H9 (cell line): ENCODE data around the gene F8. TPM values are rescaled to one million over a fixed set of nuclear protein-coding genes. Genes with fewer than 3 reads are reported as not detected.

ENCODE experiments used
- DNase-seq: peaks from one replicate; pipeline ENCODE4 v3.0.0-alpha.2; 2017
- H2AFZ ChIP-seq: one replicate; pipeline ENCODE4 v1.6.1; 2013; ENCODE audit warnings: mild to moderate bottlenecking, low read length, control low read depth, moderate library complexity
- H2AK5ac ChIP-seq: 2 replicates; pipeline ENCODE4 v1.6.1; 2013; ENCODE audit warnings: low read length, control low read depth, mixed read lengths; ENCODE audit not compliant: insufficient read length
- H2BK120ac ChIP-seq: one replicate; pipeline ENCODE4 v1.6.1; 2013; ENCODE audit warnings: low read depth, mild to moderate bottlenecking, low read length, control low read depth, inconsistent platforms; ENCODE audit not compliant: poor library complexity, severe bottlenecking
- H2BK12ac ChIP-seq: 2 replicates; pipeline ENCODE4 v1.6.1; 2013; ENCODE audit warnings: low read length, control low read depth, mixed read lengths, low read depth; ENCODE audit not compliant: insufficient read length
- H2BK15ac ChIP-seq: 2 replicates; pipeline ENCODE4 v1.6.1; 2013; ENCODE audit warnings: low read depth, low read length, control low read depth
- H2BK20ac ChIP-seq: one replicate; pipeline ENCODE4 v1.6.1; 2013; ENCODE audit warnings: low read depth, mild to moderate bottlenecking, low read length, control low read depth, inconsistent platforms; ENCODE audit not compliant: poor library complexity, severe bottlenecking
- H2BK5ac ChIP-seq: 2 replicates; pipeline ENCODE4 v1.6.1; 2013; ENCODE audit warnings: low read length, control low read depth, mixed read lengths; ENCODE audit not compliant: insufficient read length
- H3K14ac ChIP-seq: 2 replicates; pipeline ENCODE4 v1.6.1; 2013; ENCODE audit warnings: low read length, control low read depth; ENCODE audit not compliant: insufficient read depth
- H3K18ac ChIP-seq: 2 replicates; pipeline ENCODE4 v1.6.1; 2013; ENCODE audit warnings: low read depth, mild to moderate bottlenecking, mixed read lengths, low read length, control low read depth; ENCODE audit not compliant: insufficient read length
- H3K23ac ChIP-seq: 2 replicates; pipeline ENCODE4 v1.6.1; 2013; ENCODE audit warnings: low read length, control low read depth, mixed read lengths, low read depth; ENCODE audit not compliant: insufficient read length
- H3K23me2 ChIP-seq: 2 replicates; pipeline ENCODE4 v1.6.1; 2013; ENCODE audit warnings: low read depth, mild to moderate bottlenecking, mixed read lengths, low read length, control low read depth; ENCODE audit not compliant: insufficient read length, poor library complexity, severe bottlenecking
- H3K27ac ChIP-seq: 2 replicates; pipeline ENCODE4 v1.5.1; 2013; ENCODE audit warnings: low read length, control low read depth, mixed read lengths, low read depth; ENCODE audit not compliant: insufficient read length
- H3K27me3 ChIP-seq: 2 replicates; pipeline ENCODE4 v1.6.1; 2013; ENCODE audit warnings: low read length, control low read depth, inconsistent platforms; ENCODE audit not compliant: insufficient read depth
- H3K4ac ChIP-seq: 2 replicates; pipeline ENCODE4 v1.6.1; 2013; ENCODE audit warnings: low read depth, mild to moderate bottlenecking, control low read depth, inconsistent platforms, low read length, moderate library complexity
- H3K4me1 ChIP-seq: 2 replicates; pipeline ENCODE4 v1.6.1; 2013; ENCODE audit warnings: low read length, control low read depth, inconsistent platforms; ENCODE audit not compliant: insufficient read depth
- H3K4me2 ChIP-seq: 2 replicates; pipeline ENCODE4 v1.6.1; 2013; ENCODE audit warnings: low read length, control low read depth, mixed read lengths; ENCODE audit not compliant: insufficient read length, insufficient read depth
- H3K56ac ChIP-seq: 2 replicates; pipeline ENCODE4 v1.6.1; 2013; ENCODE audit warnings: low read depth, mild to moderate bottlenecking, mixed read lengths, low read length, control low read depth; ENCODE audit not compliant: insufficient read length
- H3K79me1 ChIP-seq: 2 replicates; pipeline ENCODE4 v1.6.1; 2013; ENCODE audit warnings: low read depth, mild to moderate bottlenecking, moderate library complexity, low read length, control low read depth, inconsistent platforms; ENCODE audit not compliant: insufficient read depth, poor library complexity, severe bottlenecking
- H3K79me2 ChIP-seq: 2 replicates; pipeline ENCODE4 v1.6.1; 2013; ENCODE audit warnings: low read length, control low read depth, inconsistent platforms; ENCODE audit not compliant: insufficient read depth
- H3K9ac ChIP-seq: 2 replicates; pipeline ENCODE4 v1.6.1; 2013; ENCODE audit warnings: low read length, control low read depth, mixed read lengths; ENCODE audit not compliant: insufficient read length; ENCODE audit errors: extremely low read depth
- H3K9me3 ChIP-seq: one replicate; pipeline ENCODE4 v1.6.1; 2013; ENCODE audit warnings: low read depth, low read length, inconsistent platforms; ENCODE audit not compliant: control insufficient read depth
- H3T11ph ChIP-seq: one replicate; pipeline ENCODE4 v1.6.1; 2013; ENCODE audit warnings: mild to moderate bottlenecking, low read length, control low read depth, inconsistent platforms
- H4K20me1 ChIP-seq: one replicate; pipeline ENCODE4 v1.6.1; 2013; ENCODE audit not compliant: control insufficient read depth, insufficient read length, insufficient read depth
- H4K5ac ChIP-seq: 2 replicates; pipeline ENCODE4 v1.6.1; 2013; ENCODE audit warnings: low read depth, mild to moderate bottlenecking, mixed read lengths, low read length, control low read depth; ENCODE audit not compliant: insufficient read length
- H4K8ac ChIP-seq: replicated peaks from 2 replicates; pipeline ENCODE4 v1.6.1; 2013; ENCODE audit warnings: low read length, control low read depth, mixed read lengths, low read depth; ENCODE audit not compliant: insufficient read length
- H4K91ac ChIP-seq: 2 replicates; pipeline ENCODE4 v1.6.1; 2013; ENCODE audit warnings: low read depth, mild to moderate bottlenecking, moderate library complexity, mixed read lengths, low read length, control low read depth; ENCODE audit not compliant: insufficient read length
- H3K27ac Mint-ChIP-seq, 3 experiments: 2 replicates in 2 of 3; 3 replicates in 1 of 3; pipeline ENCODE4 v1.8.0; 2020 to 2021; ENCODE audit warnings: mixed read lengths in 3 of 3, mild to moderate bottlenecking in 1 of 3, moderate library complexity in 1 of 3
- H3K27me3 Mint-ChIP-seq: 2 replicates; pipeline ENCODE4 v1.8.0; 2021; ENCODE audit warnings: low read depth, mild to moderate bottlenecking, moderate library complexity, mixed read lengths
- H3K36me3 Mint-ChIP-seq, 3 experiments: 2 replicates in 2 of 3; 3 replicates in 1 of 3; pipeline ENCODE4 v1.8.0; 2020 to 2021; ENCODE audit warnings: low read depth in 3 of 3, mixed read lengths in 3 of 3; ENCODE audit not compliant: insufficient read depth in 1 of 3
- H3K4me1 Mint-ChIP-seq, 2 experiments: 2 replicates each; pipeline ENCODE4 v1.8.0; 2020; ENCODE audit warnings: mixed read lengths in 2 of 2
- H3K4me3 Mint-ChIP-seq, 2 experiments: 2 replicates in 1 of 2; 3 replicates in 1 of 2; pipeline ENCODE4 v1.8.0; 2020 to 2021; ENCODE audit warnings: mild to moderate bottlenecking in 2 of 2, mixed read lengths in 2 of 2, moderate library complexity in 1 of 2
- H3K9me3 Mint-ChIP-seq, 2 experiments: 2 replicates in 1 of 2; 3 replicates in 1 of 2; pipeline ENCODE4 v1.8.0; 2020; ENCODE audit warnings: mild to moderate bottlenecking in 2 of 2, mixed read lengths in 2 of 2, moderate library complexity in 1 of 2
- WGBS: extraction: QIAGEN DNeasy Blood & Tissue Kit; methylation state at CpG from one replicate; pipeline ENCODE4 v1.1.7; 2013; ENCODE audit warnings: missing lambda C conversion rate, low lambda C conversion rate, mixed read lengths; ENCODE audit not compliant: insufficient read length; ENCODE audit errors: extremely low coverage; 5-methylcytosine and 5-hydroxymethylcytosine counted together
- total RNA-seq: library from RNA; stranded (reverse); gene quantifications from 2 replicates; pipeline ENCODE4 v1.2.1, GENCODE V29; 2021
- TF ChIP-seq, protein P1 (sequence below): fragments of 200-600 bp; sonication (generic); conservative IDR thresholded peaks from 3 replicates; pipeline ENCODE4 v1.8.0; 2021; ENCODE audit warnings: antibody characterized with exemption, mild to moderate bottlenecking

F8 gene
- total RNA-seq, 1 experiment from 2014 or later: 3.1 TPM

DNA sequence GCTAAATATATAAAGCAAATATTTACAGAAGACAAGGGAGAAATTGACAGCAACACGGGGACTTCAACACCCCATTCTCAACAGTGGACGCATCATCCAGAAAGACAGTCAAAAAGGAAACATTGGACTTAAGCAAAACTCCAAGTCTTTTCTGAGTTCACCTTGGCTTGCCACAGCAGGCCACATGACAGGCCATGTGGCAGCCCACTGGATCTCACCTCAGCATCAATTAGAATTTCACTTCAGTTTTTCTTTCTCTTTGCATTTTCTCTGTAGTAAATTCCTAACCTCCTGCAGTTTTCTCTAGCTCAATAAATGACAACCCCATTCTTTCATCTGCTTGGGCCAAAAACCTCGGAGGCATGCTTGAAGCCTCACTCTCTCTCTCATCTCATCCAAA lies 200.5 kb downstream of the F8 start:
- Mint-ChIP-seq H3K9me3 (peaks cover 62 to 70% of the 10 kb centered on the region in 2 experiments), H3K36me3 (peaks cover 8 to 11% (median 11%) of the 10 kb centered on the region in 3 experiments)

More for the DNA sequence above, 200.5 kb downstream of the F8 start:
- H2AK5ac ChIP-seq: no peak overlapping the region
- H2BK15ac ChIP-seq: no peak overlapping the region
- H2BK20ac ChIP-seq: no peak overlapping the region
- peaks cover 2% of the 10 kb centered on the region; the same call in 1 of the 2 replicates for H3K4me1 ChIP-seq
- H2BK120ac ChIP-seq: no peak overlapping the region
- no peak overlapping the region for H4K91ac ChIP-seq
- Mint-ChIP-seq H3K4me1 (peaks cover 36 to 37% of the 10 kb centered on the region in 2 experiments), H3K27ac (peak overlapping the region; percentile 7 to 87 (median 62); a peak in 4 of 7 replicates), H3K27me3 (no peaks in the 10 kb centered on the region), H3K4me3 (peak overlapping the region in 1 of 2 experiments; percentile 8; a peak in 1 of 5 replicates)
- TF ChIP-seq, protein P1, sequence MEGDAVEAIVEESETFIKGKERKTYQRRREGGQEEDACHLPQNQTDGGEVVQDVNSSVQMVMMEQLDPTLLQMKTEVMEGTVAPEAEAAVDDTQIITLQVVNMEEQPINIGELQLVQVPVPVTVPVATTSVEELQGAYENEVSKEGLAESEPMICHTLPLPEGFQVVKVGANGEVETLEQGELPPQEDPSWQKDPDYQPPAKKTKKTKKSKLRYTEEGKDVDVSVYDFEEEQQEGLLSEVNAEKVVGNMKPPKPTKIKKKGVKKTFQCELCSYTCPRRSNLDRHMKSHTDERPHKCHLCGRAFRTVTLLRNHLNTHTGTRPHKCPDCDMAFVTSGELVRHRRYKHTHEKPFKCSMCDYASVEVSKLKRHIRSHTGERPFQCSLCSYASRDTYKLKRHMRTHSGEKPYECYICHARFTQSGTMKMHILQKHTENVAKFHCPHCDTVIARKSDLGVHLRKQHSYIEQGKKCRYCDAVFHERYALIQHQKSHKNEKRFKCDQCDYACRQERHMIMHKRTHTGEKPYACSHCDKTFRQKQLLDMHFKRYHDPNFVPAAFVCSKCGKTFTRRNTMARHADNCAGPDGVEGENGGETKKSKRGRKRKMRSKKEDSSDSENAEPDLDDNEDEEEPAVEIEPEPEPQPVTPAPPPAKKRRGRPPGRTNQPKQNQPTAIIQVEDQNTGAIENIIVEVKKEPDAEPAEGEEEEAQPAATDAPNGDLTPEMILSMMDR: no peak
- H3K9me3 ChIP-seq: peaks cover 14% of the 10 kb centered on the region
- no CpG with 5 or more reads among the region's 3 CpGs for WGBS
- H2AFZ ChIP-seq: no peak overlapping the region
- no peak overlapping the region for H3T11ph ChIP-seq
- H3K27me3 ChIP-seq: no peaks in the 10 kb centered on the region
- no peak overlapping the region for H4K8ac ChIP-seq
- H2BK12ac ChIP-seq: no peak overlapping the region
- no peak for DNase-seq
- H3K79me2 ChIP-seq: no peaks in the 10 kb centered on the region
- H3K27ac ChIP-seq: peak overlapping the region; percentile 48
- no peak overlapping the region for H3K4me2 ChIP-seq
- H3K23me2 ChIP-seq: no peaks in the 10 kb centered on the region
- H3K79me1 ChIP-seq: no peaks in the 10 kb centered on the region
- no peak overlapping the region for H3K23ac ChIP-seq
- H3K14ac ChIP-seq: no peak overlapping the region
- H4K20me1 ChIP-seq: no peaks in the 10 kb centered on the region
- no peak overlapping the region for H3K18ac ChIP-seq
- H4K5ac ChIP-seq: no peak overlapping the region
- no peak overlapping the region for H3K56ac ChIP-seq
- no peak overlapping the region for H3K4ac ChIP-seq
- no peak overlapping the region for H2BK5ac ChIP-seq
- no peak overlapping the region for H3K9ac ChIP-seq
